GM21737 (cell line): ENCODE data around the gene CDC20.

ENCODE experiments used
- ATAC-seq: cut with Tn5 transposase; IDR thresholded peaks from one replicate; pipeline ENCODE4 v1.9.1; 2021; ENCODE audit warnings: mild to moderate bottlenecking, moderate library complexity; ENCODE audit not compliant: unreplicated experiment

The CDC20 gene

DNA sequence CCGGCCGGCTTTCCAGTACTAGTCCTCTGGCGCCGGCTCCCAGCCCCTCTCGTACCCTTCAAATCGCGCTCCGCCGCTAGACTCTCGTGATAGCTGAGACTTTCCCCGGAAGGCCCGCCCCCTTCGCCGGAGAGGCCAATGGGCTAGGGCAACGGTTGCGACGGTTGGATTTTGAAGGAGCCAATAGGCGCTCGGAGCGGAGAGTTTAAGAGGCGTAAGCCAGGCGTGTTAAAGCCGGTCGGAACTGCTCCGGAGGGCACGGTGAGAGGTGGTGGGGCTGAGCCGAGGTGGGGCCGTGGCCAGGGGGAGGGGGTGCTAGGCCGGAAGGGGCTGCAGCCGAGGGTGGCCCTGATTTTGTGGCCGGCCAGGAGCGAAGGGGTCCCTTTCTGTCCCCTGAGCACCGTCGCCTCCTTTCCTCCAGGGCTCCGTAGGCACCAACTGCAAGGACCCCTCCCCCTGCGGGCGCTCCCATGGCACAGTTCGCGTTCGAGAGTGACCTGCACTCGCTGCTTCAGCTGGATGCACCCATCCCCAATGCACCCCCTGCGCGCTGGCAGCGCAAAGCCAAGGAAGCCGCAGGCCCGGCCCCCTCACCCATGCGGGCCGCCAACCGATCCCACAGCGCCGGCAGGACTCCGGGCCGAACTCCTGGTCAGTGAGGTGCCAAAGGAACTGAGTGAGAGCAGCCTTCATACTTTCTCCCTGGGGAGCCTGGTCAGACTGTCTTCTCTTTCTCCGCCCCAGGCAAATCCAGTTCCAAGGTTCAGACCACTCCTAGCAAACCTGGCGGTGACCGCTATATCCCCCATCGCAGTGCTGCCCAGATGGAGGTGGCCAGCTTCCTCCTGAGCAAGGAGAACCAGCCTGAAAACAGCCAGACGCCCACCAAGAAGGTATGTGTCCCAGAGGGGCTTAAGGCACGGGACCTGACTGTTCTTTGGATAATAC lies at the start of gene CDC20:
TSS of gene CDC20 (plus strand) at position 236 of the 948 bp plus-strand sequence. CDS start at position 471, 235 bp downstream.
- ATAC-seq = peak; percentile 91

DNA sequence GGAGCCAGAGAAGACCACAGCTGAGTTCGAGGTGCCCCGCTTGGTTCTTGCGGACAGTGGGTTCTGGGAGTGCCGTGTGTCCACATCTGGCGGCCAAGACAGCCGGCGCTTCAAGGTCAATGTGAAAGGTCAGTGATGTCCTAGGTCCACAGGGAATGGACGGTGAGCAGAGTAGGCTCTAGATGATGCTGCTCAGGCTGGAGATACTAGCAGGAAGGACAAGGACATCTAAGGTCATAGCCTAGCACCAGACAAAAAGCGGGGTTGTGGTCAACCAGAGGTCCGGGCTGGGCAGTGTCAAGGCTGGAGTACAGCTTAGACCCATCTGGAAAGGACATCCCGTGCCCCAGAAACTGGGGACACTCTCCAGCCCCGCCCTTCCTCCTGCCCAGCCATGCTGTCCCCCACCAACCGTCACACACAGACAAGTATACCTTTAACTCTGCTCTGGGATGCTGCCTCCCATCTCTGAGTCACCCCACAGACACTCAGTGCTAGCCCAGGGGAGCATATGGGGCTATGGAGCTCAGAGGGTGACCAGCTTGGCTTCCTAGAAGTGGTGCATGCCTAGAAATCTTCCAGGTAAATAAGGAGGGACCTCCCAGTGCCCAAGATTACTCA lies 49.3 kb upstream of the CDC20 start:
- ATAC-seq = no peak

DNA sequence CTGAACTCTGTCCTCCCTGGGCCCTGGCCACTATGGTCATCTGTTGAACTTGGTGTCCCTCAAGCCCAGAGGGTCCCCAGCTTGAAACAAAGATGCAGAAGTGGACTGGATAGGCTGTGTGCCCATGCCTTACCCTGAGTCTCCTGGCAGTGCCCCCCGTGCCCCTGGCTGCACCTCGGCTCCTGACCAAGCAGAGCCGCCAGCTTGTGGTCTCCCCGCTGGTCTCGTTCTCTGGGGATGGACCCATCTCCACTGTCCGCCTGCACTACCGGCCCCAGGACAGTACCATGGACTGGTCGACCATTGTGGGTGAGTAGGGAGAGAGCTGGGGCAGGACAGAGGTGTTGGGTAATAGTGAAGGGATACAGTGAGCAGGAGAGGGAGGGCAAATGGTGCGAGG lies 47.3 kb upstream of the CDC20 start:
- ATAC-seq = no peak

DNA sequence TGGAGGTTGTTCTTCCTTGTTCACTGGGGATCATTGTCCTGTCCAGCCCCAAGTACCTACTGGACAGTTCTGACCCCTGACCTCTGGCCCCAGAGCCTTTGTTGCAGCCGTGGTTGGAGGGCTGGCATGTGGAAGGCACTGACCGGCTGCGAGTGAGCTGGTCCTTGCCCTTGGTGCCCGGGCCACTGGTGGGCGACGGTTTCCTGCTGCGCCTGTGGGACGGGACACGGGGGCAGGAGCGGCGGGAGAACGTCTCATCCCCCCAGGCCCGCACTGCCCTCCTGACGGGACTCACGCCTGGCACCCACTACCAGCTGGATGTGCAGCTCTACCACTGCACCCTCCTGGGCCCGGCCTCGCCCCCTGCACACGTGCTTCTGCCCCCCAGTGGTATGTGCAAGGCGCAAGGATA lies 46.6 kb upstream of the CDC20 start:
- no peak for ATAC-seq

DNA sequence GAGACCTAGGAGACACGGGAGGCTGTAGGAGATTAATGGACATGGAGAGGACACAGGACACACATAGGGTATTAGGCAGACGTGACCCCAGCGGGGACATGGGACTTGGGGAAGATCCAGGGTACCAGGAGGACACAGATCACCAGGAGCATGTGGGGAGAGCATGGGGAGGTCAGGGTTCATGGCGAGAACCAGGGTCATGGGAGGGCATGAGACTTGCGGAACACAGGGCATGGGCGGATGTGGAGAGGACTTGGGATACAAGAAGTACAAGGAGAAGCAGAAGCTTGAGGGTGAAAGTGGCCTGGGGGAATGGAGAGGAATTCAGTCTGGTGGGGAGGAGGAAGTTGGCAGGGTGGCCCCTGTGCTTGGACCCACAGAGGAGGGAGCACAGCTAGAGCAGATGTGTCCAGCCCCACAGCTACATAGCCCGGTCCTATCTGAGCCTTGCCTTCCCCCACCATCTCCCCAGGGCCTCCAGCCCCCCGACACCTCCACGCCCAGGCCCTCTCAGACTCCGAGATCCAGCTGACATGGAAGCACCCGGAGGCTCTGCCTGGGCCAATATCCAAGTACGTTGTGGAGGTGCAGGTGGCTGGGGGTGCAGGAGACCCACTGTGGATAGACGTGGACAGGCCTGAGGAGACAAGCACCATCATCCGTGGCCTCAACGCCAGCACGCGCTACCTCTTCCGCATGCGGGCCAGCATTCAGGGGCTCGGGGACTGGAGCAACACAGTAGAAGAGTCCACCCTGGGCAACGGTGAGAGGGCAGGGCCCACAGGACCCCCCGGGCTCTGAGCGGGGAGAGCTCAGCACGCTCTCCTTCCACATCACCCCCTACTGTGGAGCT lies 45.9 kb upstream of the CDC20 start:
- ATAC-seq = no peak

DNA sequence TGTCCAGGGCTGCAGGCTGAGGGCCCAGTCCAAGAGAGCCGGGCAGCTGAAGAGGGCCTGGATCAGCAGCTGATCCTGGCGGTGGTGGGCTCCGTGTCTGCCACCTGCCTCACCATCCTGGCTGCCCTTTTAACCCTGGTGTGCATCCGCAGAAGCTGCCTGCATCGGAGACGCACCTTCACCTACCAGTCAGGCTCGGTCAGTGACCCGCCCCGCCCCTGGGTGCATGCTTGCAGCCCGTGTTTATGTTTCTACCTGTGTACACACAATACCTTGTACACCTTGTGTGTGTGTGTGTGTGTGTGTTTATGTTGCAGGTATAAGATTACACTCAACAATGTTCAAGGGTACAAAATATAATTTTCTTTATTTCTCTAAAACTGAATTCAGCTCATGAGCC lies 45.0 kb upstream of the CDC20 start:
- no peak for ATAC-seq

DNA sequence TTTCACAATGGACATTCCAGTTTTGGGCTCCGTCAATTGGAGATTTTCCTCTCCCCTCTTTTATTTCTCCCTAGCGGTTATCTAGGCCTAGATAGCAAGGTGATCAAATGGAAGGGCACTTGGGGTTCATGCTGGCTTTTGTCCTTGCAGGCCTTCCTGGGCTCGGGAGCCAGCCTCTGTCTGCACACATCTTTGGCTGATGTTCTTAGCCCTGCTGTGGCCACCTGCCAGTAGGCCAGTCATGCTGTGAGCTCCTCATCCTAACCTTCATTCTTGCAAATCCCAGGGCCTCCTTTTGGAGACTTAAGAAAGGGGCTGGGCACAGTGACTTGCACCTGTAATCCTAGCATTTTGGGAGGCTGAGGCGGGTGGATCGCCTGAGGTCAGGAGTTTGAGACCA lies 44.5 kb upstream of the CDC20 start:
- no peak for ATAC-seq

DNA sequence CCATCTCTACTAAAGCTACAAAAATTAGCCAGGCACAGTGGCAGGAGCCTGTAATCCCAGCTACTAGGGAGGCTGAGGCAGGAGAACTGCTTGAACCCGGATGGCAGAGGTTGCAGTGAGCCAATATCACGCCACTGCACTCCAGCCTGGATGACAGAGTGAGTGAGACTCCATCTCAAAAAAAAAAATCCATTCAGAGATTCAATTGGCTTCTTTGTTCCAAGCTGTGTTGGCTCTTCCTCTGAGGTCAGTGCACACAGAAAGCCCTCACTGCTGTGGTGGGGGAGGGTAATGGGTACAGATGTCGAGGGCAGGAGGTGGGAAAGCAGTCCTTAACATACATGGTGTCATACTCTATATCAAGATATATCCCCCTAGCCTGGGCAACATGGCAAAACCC lies 43.3 kb upstream of the CDC20 start:
- no peak for ATAC-seq

DNA sequence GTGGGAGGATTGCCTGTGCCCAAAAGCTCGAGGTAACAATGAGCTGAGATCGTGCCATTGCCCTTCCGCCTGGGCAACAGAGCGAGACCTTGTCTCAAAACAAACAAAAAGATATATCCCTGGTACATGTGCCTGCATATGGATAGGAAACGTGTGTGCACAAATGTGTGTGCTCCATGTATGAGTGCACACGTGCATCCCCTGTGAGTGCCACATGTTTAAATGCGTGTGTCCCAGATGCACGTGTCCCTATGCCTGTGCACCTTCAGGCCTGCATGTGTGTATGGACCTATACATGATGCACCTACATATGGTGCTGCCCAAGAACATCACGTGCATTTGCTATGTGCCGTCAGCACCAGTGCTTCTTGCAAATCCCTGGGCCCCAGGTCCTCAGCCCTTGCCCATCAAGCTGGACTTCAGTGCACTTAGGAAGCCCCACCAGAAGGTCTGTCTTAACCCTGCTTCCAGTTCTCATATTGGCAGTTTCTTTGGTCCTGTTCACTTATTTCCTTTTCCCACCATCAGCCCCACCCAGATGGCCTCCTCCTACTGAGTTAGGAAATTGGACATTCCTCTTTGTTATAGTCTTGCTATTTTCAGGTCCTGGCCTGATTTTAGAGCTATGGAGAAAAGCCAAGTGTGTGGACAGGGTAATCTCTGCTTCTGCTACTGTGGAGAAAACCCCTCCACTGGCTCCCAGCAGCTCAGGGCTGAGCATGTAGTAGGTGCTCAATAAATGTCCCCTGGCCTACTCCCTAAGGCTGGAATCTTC lies 42.6 kb upstream of the CDC20 start:
- ATAC-seq = no peak

DNA sequence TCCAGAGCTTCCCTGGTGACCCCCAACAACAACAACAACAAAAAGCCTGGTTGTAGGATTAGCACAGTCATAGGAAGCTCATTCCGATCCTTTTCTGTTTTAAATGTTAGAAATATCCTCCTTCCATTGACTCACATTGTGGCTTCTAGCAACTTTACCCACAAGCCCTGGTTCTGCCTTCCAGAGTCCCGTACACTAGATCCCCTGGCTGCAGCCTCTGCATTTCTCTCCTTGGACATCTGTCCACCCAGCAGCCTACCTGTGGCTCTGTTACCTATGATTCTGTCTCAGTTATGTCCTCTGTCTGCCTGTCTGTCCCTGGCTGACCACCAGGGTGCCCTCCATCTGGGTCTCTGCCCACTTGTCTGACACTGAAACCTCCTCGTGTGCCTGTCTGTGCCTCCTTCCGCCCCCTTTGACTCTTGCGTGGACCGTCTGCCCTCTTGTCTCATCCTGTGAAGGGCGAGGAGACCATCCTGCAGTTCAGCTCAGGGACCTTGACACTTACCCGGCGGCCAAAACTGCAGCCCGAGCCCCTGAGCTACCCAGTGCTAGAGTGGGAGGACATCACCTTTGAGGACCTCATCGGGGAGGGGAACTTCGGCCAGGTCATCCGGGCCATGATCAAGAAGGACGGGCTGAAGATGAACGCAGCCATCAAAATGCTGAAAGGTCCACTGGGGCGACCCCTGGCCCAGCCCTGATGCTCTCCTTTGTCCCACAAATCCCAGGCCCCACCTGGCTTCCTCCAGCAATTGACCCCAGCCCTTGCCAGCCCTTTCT lies 41.9 kb upstream of the CDC20 start:
- no peak for ATAC-seq

DNA sequence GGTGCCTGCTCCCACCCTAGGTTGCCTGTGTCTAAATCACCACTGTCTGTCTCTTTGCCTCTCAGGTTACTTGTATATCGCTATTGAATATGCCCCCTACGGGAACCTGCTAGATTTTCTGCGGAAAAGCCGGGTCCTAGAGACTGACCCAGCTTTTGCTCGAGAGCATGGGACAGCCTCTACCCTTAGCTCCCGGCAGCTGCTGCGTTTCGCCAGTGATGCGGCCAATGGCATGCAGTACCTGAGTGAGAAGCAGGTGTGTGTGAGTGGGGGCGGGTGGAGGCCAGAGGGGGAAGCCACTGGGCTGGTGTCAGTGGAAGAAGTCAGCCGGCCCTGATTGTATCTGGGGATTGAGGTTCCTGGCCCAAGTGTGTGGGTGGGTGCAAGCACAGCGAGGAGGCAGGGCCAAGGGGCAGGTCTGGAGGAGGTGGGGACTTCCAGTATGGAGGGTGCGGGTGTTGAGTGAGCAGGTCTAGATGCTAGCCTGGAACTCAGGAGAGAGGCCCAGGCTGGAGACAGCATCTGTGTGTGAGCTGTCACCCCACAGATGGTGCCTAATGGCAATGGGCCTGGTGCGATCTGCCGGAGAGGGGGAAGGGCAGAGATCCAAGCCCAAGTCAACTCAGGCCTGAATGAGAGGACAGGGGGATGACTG lies 40.8 kb upstream of the CDC20 start:
- no peak for ATAC-seq

DNA sequence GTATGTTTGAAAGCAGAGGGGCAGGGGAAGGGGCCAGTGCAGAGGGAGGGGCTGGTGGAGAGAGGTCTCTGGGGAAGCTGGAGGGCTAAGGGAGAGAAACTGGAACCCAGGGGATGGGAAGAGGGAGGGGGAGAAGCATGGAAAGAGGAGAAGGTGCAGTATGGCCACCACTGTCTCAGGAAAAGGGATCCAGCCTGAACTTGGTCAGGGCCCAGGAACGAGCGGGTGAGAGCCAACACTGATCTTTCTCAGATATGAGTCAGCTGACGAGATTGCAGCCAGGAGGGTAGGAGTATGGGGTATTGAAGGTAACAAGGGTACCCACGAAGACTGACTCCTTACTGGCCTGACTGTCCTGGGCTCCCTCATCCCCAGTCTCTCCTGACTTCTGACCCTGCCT lies 40.0 kb upstream of the CDC20 start:
- no peak for ATAC-seq

DNA sequence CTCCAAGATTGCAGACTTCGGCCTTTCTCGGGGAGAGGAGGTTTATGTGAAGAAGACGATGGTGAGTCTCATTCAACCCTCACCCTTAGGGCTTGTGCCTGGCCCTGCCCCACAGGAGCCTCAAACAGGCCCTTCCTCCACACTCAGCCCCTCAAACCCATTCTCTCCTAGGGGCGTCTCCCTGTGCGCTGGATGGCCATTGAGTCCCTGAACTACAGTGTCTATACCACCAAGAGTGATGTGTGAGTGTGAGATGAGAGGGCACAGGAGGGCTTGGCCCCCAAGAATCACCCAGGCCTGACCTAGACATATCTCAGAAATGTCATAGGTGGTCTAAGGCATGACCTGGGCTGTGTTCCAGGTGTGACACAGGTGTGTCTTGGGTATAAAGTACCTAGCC lies 39.5 kb upstream of the CDC20 start:
- ATAC-seq = no peak

DNA sequence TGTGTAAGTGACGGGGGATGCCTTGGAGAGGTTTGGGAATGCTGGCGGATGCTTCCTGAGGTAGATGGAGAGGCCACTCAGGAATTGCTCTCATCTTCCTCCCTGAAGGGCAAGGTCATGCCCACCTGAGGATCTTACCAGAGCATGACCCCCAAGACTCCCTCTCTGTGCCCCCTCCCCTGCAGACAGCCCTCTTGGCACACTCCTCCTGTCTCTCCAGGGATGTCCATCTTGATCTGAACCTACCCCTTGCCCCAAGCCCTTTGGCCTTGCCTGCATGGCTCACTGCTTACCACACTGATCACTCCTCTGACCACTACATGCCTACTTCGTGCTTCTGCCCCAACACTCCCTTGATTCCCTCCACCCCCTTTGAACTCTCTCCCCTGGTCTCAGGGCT lies 39.0 kb upstream of the CDC20 start:
- no peak for ATAC-seq

DNA sequence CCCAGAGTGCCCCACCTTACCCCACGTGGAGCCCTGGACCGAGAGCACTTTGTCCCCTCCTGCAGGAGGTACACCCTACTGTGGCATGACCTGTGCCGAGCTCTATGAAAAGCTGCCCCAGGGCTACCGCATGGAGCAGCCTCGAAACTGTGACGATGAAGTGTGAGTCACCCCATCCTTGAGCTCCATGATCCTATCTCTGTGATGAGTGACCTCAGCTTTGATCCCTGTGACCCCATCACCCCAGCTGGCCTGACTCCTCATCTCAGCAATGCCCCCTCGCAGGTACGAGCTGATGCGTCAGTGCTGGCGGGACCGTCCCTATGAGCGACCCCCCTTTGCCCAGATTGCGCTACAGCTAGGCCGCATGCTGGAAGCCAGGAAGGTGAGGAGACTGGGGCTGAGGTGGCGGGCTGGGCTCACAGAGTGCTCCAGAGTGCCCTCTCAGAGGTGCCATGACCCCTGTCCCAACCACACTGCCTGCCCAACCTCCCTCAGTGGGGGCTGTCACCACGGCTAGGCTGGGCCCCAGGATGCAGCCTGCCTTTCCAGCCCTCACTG lies 37.4 kb upstream of the CDC20 start:
- ATAC-seq = no peak

DNA sequence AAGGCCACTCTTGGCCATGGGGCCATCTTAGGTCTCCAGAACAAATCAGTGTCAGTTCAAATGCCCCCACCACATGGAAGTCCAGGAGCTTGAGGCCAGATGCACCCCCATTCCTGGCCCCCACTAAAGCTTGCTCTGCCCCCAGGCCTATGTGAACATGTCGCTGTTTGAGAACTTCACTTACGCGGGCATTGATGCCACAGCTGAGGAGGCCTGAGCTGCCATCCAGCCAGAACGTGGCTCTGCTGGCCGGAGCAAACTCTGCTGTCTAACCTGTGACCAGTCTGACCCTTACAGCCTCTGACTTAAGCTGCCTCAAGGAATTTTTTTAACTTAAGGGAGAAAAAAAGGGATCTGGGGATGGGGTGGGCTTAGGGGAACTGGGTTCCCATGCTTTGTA lies 36.3 kb upstream of the CDC20 start:
- ATAC-seq = no peak

DNA sequence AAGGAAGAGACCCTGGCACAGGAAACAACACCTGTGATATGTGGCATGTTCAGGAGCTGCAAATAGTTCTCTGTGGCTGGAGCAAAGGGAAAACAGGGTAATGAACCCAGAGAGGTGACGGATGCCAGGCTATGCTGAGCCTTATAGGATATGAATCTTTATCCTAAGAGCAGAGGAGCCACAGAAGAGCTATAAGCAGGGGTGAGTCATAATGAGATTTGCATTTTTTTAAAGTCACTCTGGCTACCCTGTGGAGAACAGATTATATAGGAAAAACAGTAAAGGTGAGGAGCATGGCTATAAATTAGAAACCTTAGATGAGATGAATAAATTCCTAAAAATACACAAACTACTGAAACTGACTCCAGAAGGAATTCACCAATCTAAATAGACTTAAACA lies 34.0 kb upstream of the CDC20 start:
- no peak for ATAC-seq

DNA sequence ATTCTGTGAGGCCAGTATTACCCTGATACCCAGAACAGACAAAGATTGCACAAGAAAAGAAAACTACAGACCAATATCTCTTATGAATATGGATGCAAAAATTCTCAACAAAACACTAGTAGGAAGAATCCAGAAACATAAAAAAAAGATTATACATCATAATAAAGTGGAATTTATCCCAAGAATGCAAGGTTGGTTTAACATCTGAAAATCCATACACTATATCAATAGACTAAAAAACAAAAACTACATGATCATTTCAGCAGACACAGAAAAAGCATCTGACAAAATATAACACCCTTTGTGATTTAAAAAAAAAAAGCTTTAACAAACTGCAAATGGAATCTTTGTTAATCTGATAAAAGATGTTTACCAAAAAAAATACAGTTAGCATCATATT lies 33.4 kb upstream of the CDC20 start:
- ATAC-seq = no peak
